ENCODE results near the gene PID1.

Gene PID1

DNA sequence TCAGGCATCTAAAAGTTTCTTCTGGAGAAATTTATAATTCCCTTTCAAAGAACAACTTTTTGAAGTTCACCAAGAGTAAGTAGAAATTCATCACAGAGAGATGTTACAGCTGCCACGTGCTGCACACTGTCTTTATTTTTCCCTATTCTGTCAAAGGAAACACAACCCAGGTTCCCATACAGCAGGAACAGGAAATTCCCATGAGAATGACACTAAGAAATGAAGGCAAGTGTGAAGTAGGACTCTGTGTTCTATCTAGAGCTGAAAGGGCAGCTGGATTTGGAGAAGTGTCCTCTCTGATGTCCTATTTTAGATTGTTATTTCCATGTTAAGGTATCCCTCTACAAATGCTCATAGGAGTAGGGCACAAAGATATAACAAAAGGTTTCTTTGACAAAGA lies 58.8 kb downstream of the PID1 start:
- Histone ChIP-seq H3K4ac (ENCODE audit: low read depth, low read length) (no peak overlapping the region), H3K9ac (ENCODE audit: low read length) (no peak overlapping the region), H3K27ac (ENCODE audit: low read depth, low read length) (no peak overlapping the region), H3K79me2 (ENCODE audit: control insufficient read depth, insufficient read depth, low read length, poor library complexity) (no peaks in the 10 kb centered on the region), H3K4me1 (ENCODE audit: control insufficient read depth in 1 of 2, insufficient read depth in 2 of 2, low read length in 2 of 2) (no peaks in the 10 kb centered on the region), H3K14ac (ENCODE audit: low read length) (no peak overlapping the region), H4K91ac (ENCODE audit: low read depth, low read length) (no peak overlapping the region), H2BK5ac (ENCODE audit: low read depth, low read length, poor library complexity) (no peak overlapping the region), H2BK120ac (ENCODE audit: insufficient read depth, low read length, poor library complexity) (no peak overlapping the region), H3K27me3 (ENCODE audit: insufficient read depth, low read length) (no peaks in the 10 kb centered on the region), H3K4me2 (ENCODE audit: low read length) (no peak overlapping the region), H2BK12ac (ENCODE audit: low read length) (no peak overlapping the region), H3K79me1 (ENCODE audit: low read length) (no peaks in the 10 kb centered on the region), H2AK5ac (ENCODE audit: low read length) (no peak overlapping the region), H3K4me3 (ENCODE audit: low read depth, low read length) (no peak overlapping the region), H3K36me3 (ENCODE audit: control insufficient read depth in 1 of 2, insufficient read depth in 2 of 2, low read length in 2 of 2) (peaks cover 0 to 2% of the 10 kb centered on the region in 2 experiments), H3K9me3 (ENCODE audit: insufficient read depth, low read depth, low read length) (no peaks in the 10 kb centered on the region), H4K12ac (ENCODE audit: low read depth, low read length) (no peak overlapping the region), H3K18ac (ENCODE audit: low read length) (no peak overlapping the region), H4K8ac (ENCODE audit: low read depth, low read length) (no peak overlapping the region), H2AFZ (ENCODE audit: insufficient read depth, low read length, poor library complexity) (no peak overlapping the region), H3K23ac (ENCODE audit: low read length) (no peak overlapping the region)
- DNase-seq: no peak
- no CpG with 5 or more reads among the region's 1 CpG for WGBS (ENCODE audit: extremely low coverage, insufficient coverage, insufficient read length)

DNA sequence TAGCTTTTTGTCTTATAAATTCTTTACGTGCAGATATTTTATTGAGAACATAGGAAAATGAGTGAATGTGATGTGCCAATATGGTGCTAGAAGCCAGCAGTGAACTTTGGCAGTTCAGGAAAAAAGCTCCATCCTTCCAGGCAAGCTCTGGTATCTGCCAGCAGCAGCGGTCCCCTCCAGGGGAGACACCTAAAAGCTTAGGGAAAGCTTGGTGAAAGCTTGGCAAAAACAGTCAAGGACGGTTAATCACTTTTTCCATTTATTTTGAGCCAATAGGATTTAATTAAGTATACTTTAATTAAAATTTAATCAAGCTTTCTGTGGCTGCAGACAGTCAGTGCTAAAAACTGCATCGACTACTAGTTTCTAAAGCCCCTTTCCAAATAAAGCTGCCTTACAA lies 60.4 kb downstream of the PID1 start:
- no peak for DNase-seq
- Histone ChIP-seq H4K91ac (ENCODE audit: low read depth, low read length) (no peak overlapping the region), H2BK120ac (ENCODE audit: insufficient read depth, low read length, poor library complexity) (no peak overlapping the region), H3K23ac (ENCODE audit: low read length) (no peak overlapping the region), H3K4ac (ENCODE audit: low read depth, low read length) (no peak overlapping the region), H3K36me3 (ENCODE audit: control insufficient read depth in 1 of 2, insufficient read depth in 2 of 2, low read length in 2 of 2) (peaks cover 0 to 2% of the 10 kb centered on the region in 2 experiments), H3K4me1 (ENCODE audit: control insufficient read depth in 1 of 2, insufficient read depth in 2 of 2, low read length in 2 of 2) (no peaks in the 10 kb centered on the region), H3K4me2 (ENCODE audit: low read length) (no peak overlapping the region), H3K27me3 (ENCODE audit: insufficient read depth, low read length) (no peaks in the 10 kb centered on the region), H3K27ac (ENCODE audit: low read depth, low read length) (no peak overlapping the region), H3K18ac (ENCODE audit: low read length) (no peak overlapping the region), H3K4me3 (ENCODE audit: low read depth, low read length) (no peak overlapping the region), H3K9ac (ENCODE audit: low read length) (no peak overlapping the region), H2AK5ac (ENCODE audit: low read length) (no peak overlapping the region), H3K79me2 (ENCODE audit: control insufficient read depth, insufficient read depth, low read length, poor library complexity) (no peaks in the 10 kb centered on the region), H2BK5ac (ENCODE audit: low read depth, low read length, poor library complexity) (no peak overlapping the region), H3K9me3 (ENCODE audit: insufficient read depth, low read depth, low read length) (no peaks in the 10 kb centered on the region), H2BK12ac (ENCODE audit: low read length) (no peak overlapping the region), H3K79me1 (ENCODE audit: low read length) (no peaks in the 10 kb centered on the region), H4K8ac (ENCODE audit: low read depth, low read length) (no peak overlapping the region), H2AFZ (ENCODE audit: insufficient read depth, low read length, poor library complexity) (no peak overlapping the region), H3K14ac (ENCODE audit: low read length) (no peak overlapping the region), H4K12ac (ENCODE audit: low read depth, low read length) (no peak overlapping the region)
- no CpG with 5 or more reads among the region's 4 CpGs for WGBS (ENCODE audit: extremely low coverage, insufficient coverage, insufficient read length)

DNA sequence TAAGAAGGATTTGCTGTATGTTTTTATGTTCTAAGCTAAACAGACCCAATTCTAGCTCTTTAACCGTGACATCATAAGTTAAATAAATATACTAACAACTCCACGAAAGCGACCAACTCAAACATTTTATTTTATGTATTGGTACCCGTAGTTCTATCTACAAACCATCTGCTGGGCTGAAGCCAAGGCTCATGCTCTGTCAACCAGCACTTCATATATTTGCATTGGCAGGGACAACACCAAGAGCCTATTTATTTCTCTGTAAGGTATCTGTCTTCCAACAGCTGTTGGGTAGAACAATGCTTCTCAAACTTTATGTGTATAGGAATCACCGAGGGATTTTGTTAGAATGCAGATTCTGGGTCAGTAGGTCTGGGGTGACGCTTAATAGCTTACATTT lies 64.5 kb downstream of the PID1 start:
- Histone ChIP-seq H3K9me3 (ENCODE audit: insufficient read depth, low read depth, low read length) (no peaks in the 10 kb centered on the region), H2BK5ac (ENCODE audit: low read depth, low read length, poor library complexity) (no peak overlapping the region), H3K27me3 (ENCODE audit: insufficient read depth, low read length) (no peaks in the 10 kb centered on the region), H2AK5ac (ENCODE audit: low read length) (no peak overlapping the region), H3K23ac (ENCODE audit: low read length) (no peak overlapping the region), H3K4ac (ENCODE audit: low read depth, low read length) (no peak overlapping the region), H4K12ac (ENCODE audit: low read depth, low read length) (no peak overlapping the region), H3K4me3 (ENCODE audit: low read depth, low read length) (no peak overlapping the region), H3K9ac (ENCODE audit: low read length) (no peak overlapping the region), H4K8ac (ENCODE audit: low read depth, low read length) (no peak overlapping the region), H3K79me1 (ENCODE audit: low read length) (no peaks in the 10 kb centered on the region), H3K4me1 (ENCODE audit: control insufficient read depth in 1 of 2, insufficient read depth in 2 of 2, low read length in 2 of 2) (no peaks in the 10 kb centered on the region), H2AFZ (ENCODE audit: insufficient read depth, low read length, poor library complexity) (no peak overlapping the region), H2BK12ac (ENCODE audit: low read length) (no peak overlapping the region), H3K18ac (ENCODE audit: low read length) (no peak overlapping the region), H2BK120ac (ENCODE audit: insufficient read depth, low read length, poor library complexity) (no peak overlapping the region), H3K27ac (ENCODE audit: low read depth, low read length) (no peak overlapping the region), H3K4me2 (ENCODE audit: low read length) (no peak overlapping the region), H3K79me2 (ENCODE audit: control insufficient read depth, insufficient read depth, low read length, poor library complexity) (no peaks in the 10 kb centered on the region), H3K14ac (ENCODE audit: low read length) (no peak overlapping the region), H3K36me3 (ENCODE audit: control insufficient read depth in 1 of 2, insufficient read depth in 2 of 2, low read length in 2 of 2) (peaks cover 0 to 2% of the 10 kb centered on the region in 2 experiments), H4K91ac (ENCODE audit: low read depth, low read length) (no peak overlapping the region)
- 100% methylated on average over 3 of the region's 6 CpGs for WGBS (ENCODE audit: extremely low coverage, insufficient coverage, insufficient read length)
- no peak for DNase-seq

DNA sequence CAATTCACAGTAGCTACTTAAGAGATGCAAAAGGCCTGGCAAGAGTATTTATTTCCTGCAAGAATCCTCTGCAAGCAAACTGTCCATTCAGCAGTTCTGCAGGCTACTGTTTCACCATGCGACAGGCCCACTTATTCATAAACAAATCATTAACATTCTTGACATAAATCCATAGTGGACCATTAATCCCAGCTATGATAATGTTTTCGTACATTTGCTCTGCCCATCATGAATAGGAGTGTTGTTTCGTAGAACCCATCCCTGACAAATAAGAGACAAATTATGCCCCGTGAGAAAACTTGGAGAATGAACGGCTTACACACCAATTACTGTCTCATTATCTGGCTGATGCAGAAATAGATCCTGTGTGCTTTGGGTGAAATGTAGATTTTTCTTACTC lies 65.4 kb downstream of the PID1 start:
- no peak overlapping the region for H4K8ac ChIP-seq (ENCODE audit: low read depth, low read length)
- H3K18ac ChIP-seq (ENCODE audit: low read length): no peak overlapping the region
- H3K14ac ChIP-seq (ENCODE audit: low read length): no peak overlapping the region
- H3K36me3 ChIP-seq (ENCODE audit: control insufficient read depth in 1 of 2, insufficient read depth in 2 of 2, low read length in 2 of 2): peaks cover 0 to 2% of the 10 kb centered on the region in 2 experiments
- H3K79me2 ChIP-seq (ENCODE audit: control insufficient read depth, insufficient read depth, low read length, poor library complexity): no peaks in the 10 kb centered on the region
- H3K4me1 ChIP-seq (ENCODE audit: control insufficient read depth in 1 of 2, insufficient read depth in 2 of 2, low read length in 2 of 2): no peaks in the 10 kb centered on the region
- H3K27ac ChIP-seq (ENCODE audit: low read depth, low read length): no peak overlapping the region
- H3K27me3 ChIP-seq (ENCODE audit: insufficient read depth, low read length): no peaks in the 10 kb centered on the region
- WGBS (ENCODE audit: extremely low coverage, insufficient coverage, insufficient read length): no CpG with 5 or more reads among the region's 5 CpGs
- no peak overlapping the region for H3K9ac ChIP-seq (ENCODE audit: low read length)
- no peak overlapping the region for H3K4me3 ChIP-seq (ENCODE audit: low read depth, low read length)
- H2BK5ac ChIP-seq (ENCODE audit: low read depth, low read length, poor library complexity): no peak overlapping the region
- DNase-seq: no peak
- no peaks in the 10 kb centered on the region for H3K9me3 ChIP-seq (ENCODE audit: insufficient read depth, low read depth, low read length)
- H3K23ac ChIP-seq (ENCODE audit: low read length): no peak overlapping the region
- H2AK5ac ChIP-seq (ENCODE audit: low read length): no peak overlapping the region
- no peak overlapping the region for H2BK120ac ChIP-seq (ENCODE audit: insufficient read depth, low read length, poor library complexity)
- no peak overlapping the region for H2BK12ac ChIP-seq (ENCODE audit: low read length)
- no peak overlapping the region for H4K91ac ChIP-seq (ENCODE audit: low read depth, low read length)
- H3K4me2 ChIP-seq (ENCODE audit: low read length): no peak overlapping the region
- no peaks in the 10 kb centered on the region for H3K79me1 ChIP-seq (ENCODE audit: low read length)
- H4K12ac ChIP-seq (ENCODE audit: low read depth, low read length): no peak overlapping the region
- H3K4ac ChIP-seq (ENCODE audit: low read depth, low read length): no peak overlapping the region
- H2AFZ ChIP-seq (ENCODE audit: insufficient read depth, low read length, poor library complexity): no peak overlapping the region
